Loucy (cell line): ENCODE measurements around the gene SH3RF1.

Experiments used
- CTCF ChIP-seq: fragments of 200-600 bp; sonication (generic); conservative IDR thresholded peaks from 2 replicates; pipeline ENCODE4 v1.5.1; 2014; ENCODE audit warnings: mild to moderate bottlenecking, antibody characterized with exemption, low read length
- EZH2phosphoT487 ChIP-seq: fragments of 200-600 bp; IDR thresholded peaks from 2 replicates; pipeline ENCODE4 v1.6.1; 2018; ENCODE audit warnings: antibody characterized with exemption, mild to moderate bottlenecking, moderate library complexity, borderline replicate concordance

GRCh38 chr4:169090484-169091215 lies 180.1 kb downstream of the SH3RF1 start:
- TF ChIP-seq CTCF: no peak
- TF ChIP-seq EZH2phosphoT487: no peak
